GM12864 (cell line): Measurements from ENCODE around the gene SUZ12.
"Not testable (repeated sequence)": the region's sequence is repeated elsewhere in the genome, so short reads cannot be mapped to it uniquely, and the experiment has no call there.

ENCODE experiments used
- DNase-seq: peaks from one replicate; pipeline ENCODE4 v3.0.0-alpha.2; 2011; ENCODE audit warnings: low read depth
- H3K4me3 ChIP-seq: 2 replicates; pipeline ENCODE4 v1.5.1; 2011; ENCODE audit warnings: mild to moderate bottlenecking, low read depth, low read length, control low read depth
- CTCF ChIP-seq: IDR thresholded peaks from 2 replicates; pipeline ENCODE4 v1.5.1; 2011; ENCODE audit warnings: low read depth, mild to moderate bottlenecking, moderate library complexity, low read length, control low read depth, inconsistent platforms; ENCODE audit errors: missing control alignments

SUZ12 gene

GRCh38 chr17:31931756-31932155 is 5.1 kb upstream of the SUZ12 start:
- H3K4me3 ChIP-seq, result no peak overlapping the region
- DNase-seq, result no peak
- TF ChIP-seq CTCF, result no peak

GRCh38 chr17:31935512-31935911 is 1.3 kb upstream of the SUZ12 start:
- no peak for TF ChIP-seq CTCF
- no peak for DNase-seq
- H3K4me3 ChIP-seq, result no peak overlapping the region

GRCh38 chr17:31937926-31938641 is 1.3 kb downstream of the SUZ12 start:
- not testable (repeated sequence) for DNase-seq
- peak overlapping the region; percentile 68 for H3K4me3 ChIP-seq

GRCh38 chr17:31941916-31942315 is 5.1 kb downstream of the SUZ12 start:
- H3K4me3 ChIP-seq, DNase-seq: not testable (repeated sequence)

GRCh38 chr17:31942396-31942795 is 5.6 kb downstream of the SUZ12 start:
- H3K4me3 ChIP-seq, DNase-seq: not testable (repeated sequence)

- H3K4me3 ChIP-seq, DNase-seq: not testable (repeated sequence)
Observed at GRCh38 chr17:31951953-31952352, 15.1 kb downstream of the SUZ12 start.

GRCh38 chr17:31964131-31964530 is 27.3 kb downstream of the SUZ12 start:
- not testable (repeated sequence) for DNase-seq, H3K4me3 ChIP-seq

- DNase-seq, result no peak
- H3K4me3 ChIP-seq, result no peak overlapping the region
- no peak for TF ChIP-seq CTCF
Observed at GRCh38 chr17:31967648-31968047, 30.8 kb downstream of the SUZ12 start.

- not testable (repeated sequence) for DNase-seq, H3K4me3 ChIP-seq
Observed at GRCh38 chr17:31970416-31970815, 33.6 kb downstream of the SUZ12 start.

- not testable (repeated sequence) for H3K4me3 ChIP-seq, DNase-seq
Observed at GRCh38 chr17:31974269-31975071, 37.7 kb downstream of the SUZ12 start.

GRCh38 chr17:31975391-31975790 is 38.6 kb downstream of the SUZ12 start:
- not testable (repeated sequence) for DNase-seq, H3K4me3 ChIP-seq

GRCh38 chr17:31991821-31992220 is 55.0 kb downstream of the SUZ12 start:
- DNase-seq, H3K4me3 ChIP-seq: not testable (repeated sequence)
